GM23338 (cell line): ENCODE measurements around the gene BCL11B. TPM values are rescaled to one million over a fixed set of nuclear protein-coding genes. Genes with fewer than 3 reads are reported as not detected.

Experiments
- ATAC-seq: fragments of 200-7000 bp; cut with Tn5 transposase; 3 replicates; pipeline ENCODE4 v1.9.1; 2020
- DNase-seq: peaks from one replicate; pipeline ENCODE4 v3.0.0-alpha.2; 2015; ENCODE audit warnings: low spot score
- H2AFZ ChIP-seq: fragments of 200-600 bp; sonication (generic); 2 replicates; pipeline ENCODE4 v1.8.0; 2016; ENCODE audit warnings: antibody characterized with exemption, mild to moderate bottlenecking, moderate library complexity
- H3F3A ChIP-seq: fragments of 200-600 bp; sonication (generic); replicated peaks from 2 replicates; pipeline ENCODE4 v1.8.0; 2017; ENCODE audit warnings: antibody characterized with exemption, mixed run types, low read depth
- H3K27ac ChIP-seq: fragments of 200-600 bp; sonication (generic); 2 replicates; pipeline ENCODE4 v1.6.1; 2016; ENCODE audit warnings: low read depth
- H3K27me3 ChIP-seq: fragments of 200-600 bp; sonication (generic); 2 replicates; pipeline ENCODE4 v1.8.0; 2016; ENCODE audit warnings: mild to moderate bottlenecking, mixed run types, moderate library complexity; ENCODE audit not compliant: insufficient read depth
- H3K36me3 ChIP-seq: fragments of 200-600 bp; sonication (generic); 2 replicates; pipeline ENCODE4 v1.8.0; 2016; ENCODE audit warnings: mild to moderate bottlenecking; ENCODE audit not compliant: insufficient read depth
- H3K4me1 ChIP-seq: fragments of 200-600 bp; sonication (generic); 2 replicates; pipeline ENCODE4 v1.8.0; 2016; ENCODE audit warnings: mild to moderate bottlenecking, moderate library complexity; ENCODE audit not compliant: insufficient read depth
- H3K4me2 ChIP-seq: fragments of 200-600 bp; sonication (generic); 2 replicates; pipeline ENCODE4 v1.7.1; 2017; ENCODE audit warnings: mixed run types
- H3K4me3 ChIP-seq: fragments of 200-600 bp; sonication (generic); 2 replicates; pipeline ENCODE4 v1.6.1; 2016; ENCODE audit warnings: mixed run types
- H3K79me2 ChIP-seq: fragments of 200-600 bp; sonication (generic); replicated peaks from 2 replicates; pipeline ENCODE4 v1.8.0; 2017; ENCODE audit warnings: mild to moderate bottlenecking; ENCODE audit not compliant: insufficient read depth
- H3K9me2 ChIP-seq: fragments of 200-600 bp; sonication (generic); 2 replicates; pipeline ENCODE4 v1.8.0; 2017; ENCODE audit not compliant: insufficient read depth
- H4K20me1 ChIP-seq: fragments of 200-600 bp; sonication (generic); replicated peaks from 2 replicates; pipeline ENCODE4 v1.8.0; 2017; ENCODE audit warnings: mild to moderate bottlenecking; ENCODE audit not compliant: insufficient read depth
- H3K27ac Mint-ChIP-seq: 2 replicates; pipeline ENCODE4 v1.8.0; 2020; ENCODE audit warnings: inconsistent platforms, mild to moderate bottlenecking, moderate library complexity, mixed read lengths
- H3K27me3 Mint-ChIP-seq: 3 replicates; pipeline ENCODE4 v1.8.0; 2022; ENCODE audit warnings: low read depth, mild to moderate bottlenecking, moderate library complexity, mixed read lengths, inconsistent platforms; ENCODE audit not compliant: insufficient read depth, poor library complexity
- H3K36me3 Mint-ChIP-seq: 3 replicates; pipeline ENCODE4 v1.8.0; 2021; ENCODE audit warnings: low read depth, mild to moderate bottlenecking, inconsistent platforms, moderate library complexity, mixed read lengths
- H3K4me1 Mint-ChIP-seq: 3 replicates; pipeline ENCODE4 v1.8.0; 2020; ENCODE audit warnings: mild to moderate bottlenecking, inconsistent platforms, mixed read lengths
- H3K4me3 Mint-ChIP-seq: 3 replicates; pipeline ENCODE4 v1.8.0; 2021; ENCODE audit warnings: moderate library complexity, mild to moderate bottlenecking, inconsistent platforms, mixed read lengths
- H3K9me3 Mint-ChIP-seq: 3 replicates; pipeline ENCODE4 v1.8.0; 2020; ENCODE audit warnings: moderate library complexity, mild to moderate bottlenecking, inconsistent platforms, mixed read lengths
- CREB1 ChIP-seq: fragments of 250-450 bp; sonication (Bioruptor Pico); IDR thresholded peaks from 2 replicates; pipeline ENCODE4 v1.5.0; 2020; ENCODE audit warnings: low read depth, mild to moderate bottlenecking, moderate library complexity
- EZH2 ChIP-seq: fragments of 200-600 bp; sonication (generic); IDR thresholded peaks from one replicate; pipeline ENCODE4 v1.8.0; 2017; ENCODE audit warnings: antibody characterized with exemption, mild to moderate bottlenecking, low read depth; ENCODE audit not compliant: unreplicated experiment
- EZH2phosphoT487 ChIP-seq: fragments of 200-600 bp; sonication (generic); IDR thresholded peaks from one replicate; pipeline ENCODE4 v1.8.1; 2018; ENCODE audit warnings: antibody characterized with exemption; ENCODE audit not compliant: unreplicated experiment
- JUNB ChIP-seq: IDR thresholded peaks from one replicate; pipeline ENCODE4 v1.6.1; 2016; ENCODE audit warnings: antibody characterized with exemption; ENCODE audit not compliant: unreplicated experiment
- NANOG ChIP-seq: IDR thresholded peaks from 2 replicates; pipeline ENCODE4 v1.6.1; 2016; ENCODE audit warnings: antibody characterized with exemption, borderline replicate concordance
- POLR2AphosphoS5 ChIP-seq: IDR thresholded peaks from 2 replicates; pipeline ENCODE4 v1.6.1; 2016; ENCODE audit warnings: antibody characterized with exemption, low read depth
- REST ChIP-seq: IDR thresholded peaks from one replicate; pipeline ENCODE4 v1.6.1; 2018; ENCODE audit warnings: antibody characterized with exemption; ENCODE audit not compliant: unreplicated experiment
- STAT1 ChIP-seq: IDR thresholded peaks from one replicate; pipeline ENCODE4 v1.6.1; 2016; ENCODE audit warnings: antibody characterized with exemption; ENCODE audit not compliant: unreplicated experiment
- ZNF114 ChIP-seq: fragments of 250-450 bp; sonication (Bioruptor Pico); IDR thresholded peaks from 2 replicates; pipeline ENCODE4 v1.5.0; 2020; ENCODE audit warnings: mild to moderate bottlenecking, moderate library complexity
- ZNF331 ChIP-seq: fragments of 250-450 bp; sonication (Bioruptor Pico); IDR thresholded peaks from 2 replicates; pipeline ENCODE4 v1.5.0; 2020; ENCODE audit warnings: low read depth, mild to moderate bottlenecking, moderate library complexity
- polyA plus RNA-seq: library from polyadenylated mRNA; unstranded; fragments of >200 nt; fragmentation: Nextera tagmentation; extraction: Ambion mirVana; gene quantifications from 2 replicates; pipeline ENCODE4 v1.2.1, GENCODE V29; 2016
- total RNA-seq: library from RNA; depleted of rRNA; stranded (reverse); fragments of >200 nt; shearing (Covaris generic); gene quantifications from 2 replicates; pipeline ENCODE4 v1.2.3, GENCODE V29; 2014
- TF ChIP-seq, protein P1 (sequence below): fragments of 250-450 bp; sonication (Bioruptor Pico); IDR thresholded peaks from 2 replicates; pipeline ENCODE4 v1.5.0; 2020; ENCODE audit warnings: mild to moderate bottlenecking, moderate library complexity

The BCL11B gene
- total and polyA plus RNA-seq, 2 experiments from 2014 or later = 2.4 to 6.7 TPM

- Histone ChIP-seq H3K4me1 (peaks cover 4% of the 10 kb centered on the region), H3K9me2 (no peaks in the 10 kb centered on the region), H3K4me3 (no peak overlapping the region), H4K20me1 (no peaks in the 10 kb centered on the region), H3K36me3 (no peaks in the 10 kb centered on the region), H3K79me2 (no peaks in the 10 kb centered on the region), H3K27ac (no peak overlapping the region), H3K27me3 (no peaks in the 10 kb centered on the region), H3F3A (no peaks in the 10 kb centered on the region), H2AFZ (no peak overlapping the region), H3K4me2 (no peak overlapping the region)
- no peak for TF ChIP-seq POLR2AphosphoS5
- TF ChIP-seq, protein P1, sequence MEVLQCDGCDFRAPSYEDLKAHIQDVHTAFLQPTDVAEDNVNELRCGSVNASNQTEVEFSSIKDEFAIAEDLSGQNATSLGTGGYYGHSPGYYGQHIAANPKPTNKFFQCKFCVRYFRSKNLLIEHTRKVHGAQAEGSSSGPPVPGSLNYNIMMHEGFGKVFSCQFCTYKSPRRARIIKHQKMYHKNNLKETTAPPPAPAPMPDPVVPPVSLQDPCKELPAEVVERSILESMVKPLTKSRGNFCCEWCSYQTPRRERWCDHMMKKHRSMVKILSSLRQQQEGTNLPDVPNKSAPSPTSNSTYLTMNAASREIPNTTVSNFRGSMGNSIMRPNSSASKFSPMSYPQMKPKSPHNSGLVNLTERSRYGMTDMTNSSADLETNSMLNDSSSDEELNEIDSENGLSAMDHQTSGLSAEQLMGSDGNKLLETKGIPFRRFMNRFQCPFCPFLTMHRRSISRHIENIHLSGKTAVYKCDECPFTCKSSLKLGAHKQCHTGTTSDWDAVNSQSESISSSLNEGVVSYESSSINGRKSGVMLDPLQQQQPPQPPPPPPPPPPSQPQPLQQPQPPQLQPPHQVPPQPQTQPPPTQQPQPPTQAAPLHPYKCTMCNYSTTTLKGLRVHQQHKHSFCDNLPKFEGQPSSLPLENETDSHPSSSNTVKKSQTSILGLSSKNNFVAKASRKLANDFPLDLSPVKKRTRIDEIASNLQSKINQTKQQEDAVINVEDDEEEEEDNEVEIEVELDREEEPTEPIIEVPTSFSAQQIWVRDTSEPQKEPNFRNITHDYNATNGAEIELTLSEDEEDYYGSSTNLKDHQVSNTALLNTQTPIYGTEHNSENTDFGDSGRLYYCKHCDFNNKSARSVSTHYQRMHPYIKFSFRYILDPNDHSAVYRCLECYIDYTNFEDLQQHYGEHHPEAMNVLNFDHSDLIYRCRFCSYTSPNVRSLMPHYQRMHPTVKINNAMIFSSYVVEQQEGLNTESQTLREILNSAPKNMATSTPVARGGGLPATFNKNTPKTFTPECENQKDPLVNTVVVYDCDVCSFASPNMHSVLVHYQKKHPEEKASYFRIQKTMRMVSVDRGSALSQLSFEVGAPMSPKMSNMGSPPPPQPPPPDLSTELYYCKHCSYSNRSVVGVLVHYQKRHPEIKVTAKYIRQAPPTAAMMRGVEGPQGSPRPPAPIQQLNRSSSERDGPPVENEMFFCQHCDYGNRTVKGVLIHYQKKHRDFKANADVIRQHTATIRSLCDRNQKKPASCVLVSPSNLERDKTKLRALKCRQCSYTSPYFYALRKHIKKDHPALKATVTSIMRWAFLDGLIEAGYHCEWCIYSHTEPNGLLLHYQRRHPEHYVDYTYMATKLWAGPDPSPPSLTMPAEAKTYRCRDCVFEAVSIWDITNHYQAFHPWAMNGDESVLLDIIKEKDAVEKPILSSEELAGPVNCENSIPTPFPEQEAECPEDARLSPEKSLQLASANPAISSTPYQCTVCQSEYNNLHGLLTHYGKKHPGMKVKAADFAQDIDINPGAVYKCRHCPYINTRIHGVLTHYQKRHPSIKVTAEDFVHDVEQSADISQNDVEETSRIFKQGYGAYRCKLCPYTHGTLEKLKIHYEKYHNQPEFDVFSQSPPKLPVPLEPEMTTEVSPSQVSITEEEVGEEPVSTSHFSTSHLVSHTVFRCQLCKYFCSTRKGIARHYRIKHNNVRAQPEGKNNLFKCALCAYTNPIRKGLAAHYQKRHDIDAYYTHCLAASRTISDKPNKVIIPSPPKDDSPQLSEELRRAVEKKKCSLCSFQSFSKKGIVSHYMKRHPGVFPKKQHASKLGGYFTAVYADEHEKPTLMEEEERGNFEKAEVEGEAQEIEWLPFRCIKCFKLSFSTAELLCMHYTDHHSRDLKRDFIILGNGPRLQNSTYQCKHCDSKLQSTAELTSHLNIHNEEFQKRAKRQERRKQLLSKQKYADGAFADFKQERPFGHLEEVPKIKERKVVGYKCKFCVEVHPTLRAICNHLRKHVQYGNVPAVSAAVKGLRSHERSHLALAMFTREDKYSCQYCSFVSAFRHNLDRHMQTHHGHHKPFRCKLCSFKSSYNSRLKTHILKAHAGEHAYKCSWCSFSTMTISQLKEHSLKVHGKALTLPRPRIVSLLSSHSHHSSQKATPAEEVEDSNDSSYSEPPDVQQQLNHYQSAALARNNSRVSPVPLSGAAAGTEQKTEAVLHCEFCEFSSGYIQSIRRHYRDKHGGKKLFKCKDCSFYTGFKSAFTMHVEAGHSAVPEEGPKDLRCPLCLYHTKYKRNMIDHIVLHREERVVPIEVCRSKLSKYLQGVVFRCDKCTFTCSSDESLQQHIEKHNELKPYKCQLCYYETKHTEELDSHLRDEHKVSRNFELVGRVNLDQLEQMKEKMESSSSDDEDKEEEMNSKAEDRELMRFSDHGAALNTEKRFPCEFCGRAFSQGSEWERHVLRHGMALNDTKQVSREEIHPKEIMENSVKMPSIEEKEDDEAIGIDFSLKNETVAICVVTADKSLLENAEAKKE (CRISPR knock-in tag) = no peak
- no peak for TF ChIP-seq NANOG
- H3K36me3 Mint-ChIP-seq = no peaks in the 10 kb centered on the region; the same call in 2 of the 3 replicates
- H3K4me3 Mint-ChIP-seq = no peak overlapping the region
- peaks cover 2% of the 10 kb centered on the region for H3K27me3 Mint-ChIP-seq
- no peak for ATAC-seq
- H3K4me1 Mint-ChIP-seq = peaks cover 14% of the 10 kb centered on the region; the same call in 1 of the 3 replicates
- no peak overlapping the region for H3K27ac Mint-ChIP-seq
- no peak for DNase-seq
- H3K9me3 Mint-ChIP-seq = no peaks in the 10 kb centered on the region
Measured at GRCh38 chr14:99287269-99287942, 15.4 kb upstream of the BCL11B start.

- no peak overlapping the region for H3K4me3 Mint-ChIP-seq
- no peak for ATAC-seq
- TF ChIP-seq EZH2 = no peak
- no peak for TF ChIP-seq ZNF114 (CRISPR knock-in tag)
- no peak for TF ChIP-seq JUNB
- TF ChIP-seq REST = no peak
- TF ChIP-seq STAT1 = no peak
- no peak for TF ChIP-seq NANOG
- TF ChIP-seq POLR2AphosphoS5 = no peak
- TF ChIP-seq ZNF331 (CRISPR knock-in tag) = no peak
- no peak for TF ChIP-seq CREB1 (CRISPR knock-in tag)
- TF ChIP-seq EZH2phosphoT487 = no peak
Measured at GRCh38 chr14:99286761-99287160, 14.8 kb upstream of the BCL11B start.

More at GRCh38 chr14:99286761-99287160, 14.8 kb upstream of the BCL11B start:
- DNase-seq = no peak
- Histone ChIP-seq H3K79me2 (no peaks in the 10 kb centered on the region), H2AFZ (no peak overlapping the region), H3K27me3 (no peaks in the 10 kb centered on the region), H3K9me2 (no peaks in the 10 kb centered on the region), H4K20me1 (no peaks in the 10 kb centered on the region), H3K4me2 (no peak overlapping the region), H3K4me3 (no peak overlapping the region), H3K4me1 (peaks cover 4% of the 10 kb centered on the region), H3F3A (no peaks in the 10 kb centered on the region), H3K36me3 (no peaks in the 10 kb centered on the region), H3K27ac (no peak overlapping the region)
- H3K36me3 Mint-ChIP-seq = no peaks in the 10 kb centered on the region; the same call in 2 of the 3 replicates
- H3K27me3 Mint-ChIP-seq = no peaks in the 10 kb centered on the region
- no peaks in the 10 kb centered on the region for H3K9me3 Mint-ChIP-seq
- peaks cover 14% of the 10 kb centered on the region; the same call in 1 of the 3 replicates for H3K4me1 Mint-ChIP-seq
- H3K27ac Mint-ChIP-seq = no peak overlapping the region
